Transverse colon (tissue), 4 donors: Measurements from ENCODE around the gene SH3BGR. TPM values are rescaled to one million over a fixed set of nuclear protein-coding genes. Genes with fewer than 3 reads are reported as not detected.
"Not testable (repeated sequence)": the region's sequence is repeated elsewhere in the genome, so short reads cannot be mapped to it uniquely, and the experiment has no call there.

ENCODE experiments used
- DNase-seq: peaks from one replicate; pipeline ENCODE4 v3.0.0-alpha.2; 2019
- H3K27ac ChIP-seq, 4 donors: fragments of 200-600 bp; sonication (generic); 2 replicates each; pipeline ENCODE4 v1.5.1; 2016 to 2018; ENCODE audit warnings: inconsistent platforms in 4 of 4
- H3K27me3 ChIP-seq: fragments of 200-600 bp; sonication (generic); 2 replicates; pipeline ENCODE4 v1.5.1; 2017; ENCODE audit warnings: inconsistent platforms
- H3K36me3 ChIP-seq, 4 donors: fragments of 200-600 bp; sonication (generic); 2 replicates each; pipeline ENCODE4 v1.5.1; 2017 to 2019; ENCODE audit warnings: inconsistent platforms in 4 of 4
- H3K4me1 ChIP-seq, 4 donors: fragments of 200-600 bp; sonication (generic); 2 replicates each; pipeline ENCODE4 v1.5.1; 2017 to 2020; ENCODE audit warnings: inconsistent platforms in 4 of 4
- H3K4me3 ChIP-seq, 4 donors: fragments of 200-600 bp; sonication (generic); 1 replicate in 1 of 4; 2 replicates in 3 of 4; pipeline versions ENCODE4 v1.5.1 to v1.6.1; 2017 to 2019; ENCODE audit warnings: inconsistent platforms in 4 of 4
- H3K9me3 ChIP-seq, 2 donors: fragments of 200-600 bp; sonication (generic); 2 replicates each; pipeline ENCODE4 v1.5.1; 2017 to 2019; ENCODE audit warnings: inconsistent platforms in 2 of 2
- EP300 ChIP-seq: sonication (generic); formaldehyde crosslinking; IDR thresholded peaks from one replicate; pipeline ENCODE4 v1.6.1; 2017; ENCODE audit warnings: antibody characterized with exemption, low read depth
- POLR2A ChIP-seq: fragments of 450-650 bp; IDR thresholded peaks from one replicate; pipeline ENCODE4 v1.6.1; 2016; ENCODE audit warnings: antibody characterized with exemption, mild to moderate bottlenecking, moderate library complexity
- POLR2AphosphoS5 ChIP-seq, 3 donors: sonication (generic); formaldehyde crosslinking; IDR thresholded peaks; one replicate each; pipeline ENCODE4 v1.6.1; 2016; ENCODE audit warnings: antibody characterized with exemption in 3 of 3
- WGBS, 2 donors: methylation state at CpG; one replicate each; pipeline ENCODE4 v1.1.5; 2018; ENCODE audit warnings: low coverage in 1 of 2; 5-methylcytosine and 5-hydroxymethylcytosine counted together
- in situ Hi-C, 4 donors: fragments of 200-750 bp; cut with MboI; loops; one replicate each; pipeline versions ENCODE4 v1.15.0 to v1.15.1; 2017; ENCODE audit warnings: low sequenced_read_pairs in 3 of 4, low pct_ligation_motif_present in 1 of 4, low pct_unique_long_range_greater_than_20kb in 1 of 4
- intact Hi-C: fragments of 100-400 bp; cut with DNase I; formaldehyde crosslinking; loops from one replicate; pipeline ENCODE4 v1.15.1; 2023; ENCODE audit warnings: low total_unique reads
- total RNA-seq, 4 donors: library from RNA; depleted of rRNA; stranded (reverse); fragments of >200 nt; gene quantifications; one replicate each; pipeline ENCODE4 v1.1.0, GENCODE V29; 2016
- TF ChIP-seq, protein P1 (sequence below), 5 experiments: fragments of 200-600 bp in 3 of 5; fragments of 450-650 bp in 2 of 5; sonication (generic) in 3 of 5; IDR thresholded peaks; 1 replicate in 2 of 5; 2 replicates in 3 of 5; pipeline ENCODE4 v1.5.1; 2016 to 2017; ENCODE audit warnings: antibody characterized with exemption in 5 of 5, inconsistent platforms in 3 of 5, mild to moderate bottlenecking in 2 of 5, moderate library complexity in 1 of 5

Gene SH3BGR
- total RNA-seq = 10 to 100 TPM in 1 of 4 donors, 1 to 10 TPM in 3; 3.7 to 15.7 (median 7.9) TPM

DNA sequence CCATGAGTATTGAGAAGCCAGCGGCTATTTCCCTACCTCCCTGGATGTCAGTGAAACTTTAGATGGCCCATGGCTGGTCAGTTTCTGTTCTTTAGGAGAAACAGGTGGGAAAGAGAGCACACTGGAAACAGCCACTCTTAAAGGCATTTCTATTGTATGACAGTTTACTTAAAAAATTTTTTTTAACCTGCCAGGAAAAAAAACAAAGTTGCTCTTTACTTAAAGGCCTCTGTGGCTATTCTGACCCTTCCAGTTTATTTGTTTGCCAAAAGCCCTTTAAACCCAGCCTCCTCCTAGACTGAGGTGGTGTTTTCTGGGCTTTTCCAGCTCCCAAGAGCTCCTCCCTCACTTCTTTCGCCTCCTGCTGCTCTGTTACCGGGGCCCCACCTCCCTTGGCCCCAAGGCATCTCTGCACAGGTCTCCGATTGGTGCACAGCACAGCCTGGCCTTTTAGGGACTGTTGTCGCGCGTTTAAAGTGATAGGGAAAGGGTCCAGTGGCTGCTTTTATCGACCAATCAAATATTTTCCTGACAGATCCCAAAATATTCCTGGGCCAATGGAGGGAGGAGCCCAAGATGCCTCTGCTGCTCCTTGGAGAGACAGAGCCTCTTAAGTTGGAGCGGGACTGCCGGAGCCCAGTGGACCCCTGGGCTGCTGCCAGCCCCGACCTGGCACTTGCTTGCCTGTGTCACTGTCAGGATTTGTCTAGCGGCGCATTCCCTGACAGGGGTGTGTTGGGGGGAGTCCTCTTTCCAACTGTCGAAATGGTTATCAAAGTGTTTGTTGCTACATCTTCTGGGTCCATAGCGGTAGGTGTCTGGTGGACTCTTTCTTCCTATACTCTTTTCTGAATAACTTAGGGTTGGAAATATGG, at the start of gene SH3BGR:
TSS of gene SH3BGR (plus strand) at position 639 of the 875 bp plus-strand sequence. CDS start at position 766, 127 bp downstream.
- no peak for TF ChIP-seq POLR2AphosphoS5 (IDR thresholded peaks at IDR 0.05)
- TF ChIP-seq EP300 = no peak
- TF ChIP-seq, protein P1, sequence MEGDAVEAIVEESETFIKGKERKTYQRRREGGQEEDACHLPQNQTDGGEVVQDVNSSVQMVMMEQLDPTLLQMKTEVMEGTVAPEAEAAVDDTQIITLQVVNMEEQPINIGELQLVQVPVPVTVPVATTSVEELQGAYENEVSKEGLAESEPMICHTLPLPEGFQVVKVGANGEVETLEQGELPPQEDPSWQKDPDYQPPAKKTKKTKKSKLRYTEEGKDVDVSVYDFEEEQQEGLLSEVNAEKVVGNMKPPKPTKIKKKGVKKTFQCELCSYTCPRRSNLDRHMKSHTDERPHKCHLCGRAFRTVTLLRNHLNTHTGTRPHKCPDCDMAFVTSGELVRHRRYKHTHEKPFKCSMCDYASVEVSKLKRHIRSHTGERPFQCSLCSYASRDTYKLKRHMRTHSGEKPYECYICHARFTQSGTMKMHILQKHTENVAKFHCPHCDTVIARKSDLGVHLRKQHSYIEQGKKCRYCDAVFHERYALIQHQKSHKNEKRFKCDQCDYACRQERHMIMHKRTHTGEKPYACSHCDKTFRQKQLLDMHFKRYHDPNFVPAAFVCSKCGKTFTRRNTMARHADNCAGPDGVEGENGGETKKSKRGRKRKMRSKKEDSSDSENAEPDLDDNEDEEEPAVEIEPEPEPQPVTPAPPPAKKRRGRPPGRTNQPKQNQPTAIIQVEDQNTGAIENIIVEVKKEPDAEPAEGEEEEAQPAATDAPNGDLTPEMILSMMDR (IDR thresholded peaks at IDR 0.05) = no peak
- TF ChIP-seq POLR2A = no peak
- in situ Hi-C loops (no loop called here), intact Hi-C loops (no loop called here)
- Histone ChIP-seq H3K27ac (peak within 1 kb of the TSS; percentile 44 to 72 (median 54)), H3K4me3 (peak within 1 kb of the TSS in 2 of 4 donors; percentile 3 to 29), H3K9me3 (no peaks in the 10 kb centered on the region), H3K27me3 (no peaks in the 10 kb centered on the region), H3K4me1 (peaks cover 0 to 6% (median 0%) of the 10 kb centered on the region in 4 donors), H3K36me3 (no peaks in the 10 kb centered on the region)
- DNase-seq = no peak
- WGBS, 2 donors = 59 to 83% methylated on average over 5 to 14 of the region's 15 CpGs

- Histone ChIP-seq H3K9me3 (no peaks in the 10 kb centered on the region), H3K27me3 (no peaks in the 10 kb centered on the region), H3K4me1 (no peaks in the 10 kb centered on the region), H3K36me3 (peaks cover 0 to 11% (median 0%) of the 10 kb centered on the region in 4 donors), H3K4me3 (no peak overlapping the region), H3K27ac (no peak overlapping the region)
- no peak for TF ChIP-seq EP300
- TF ChIP-seq POLR2A = no peak
- no peak for TF ChIP-seq POLR2AphosphoS5 (IDR thresholded peaks at IDR 0.05)
- TF ChIP-seq, protein P1 (IDR thresholded peaks at IDR 0.05) = no peak
- DNase-seq = no peak
- WGBS, 2 donors = 90 to 100% methylated on average over 1 to 2 of the region's 2 CpGs
- in situ Hi-C loops = no loop called here
- intact Hi-C loops = no loop called here
Observed at GRCh38 chr21:39406065-39406464, 45.7 kb upstream of the SH3BGR start.

- intact Hi-C loops, H3K27me3 ChIP-seq, DNase-seq, H3K36me3 ChIP-seq, H3K4me1 ChIP-seq, H3K27ac ChIP-seq, H3K9me3 ChIP-seq, H3K4me3 ChIP-seq, in situ Hi-C loops: not testable (repeated sequence)
- 89 to 100% methylated on average over 1 to 5 of the region's 5 CpGs for WGBS, 2 donors
Observed at GRCh38 chr21:39419204-39419603, 32.6 kb upstream of the SH3BGR start.

GRCh38 chr21:39422527-39423241, 29.1 kb upstream of the SH3BGR start:
- TF ChIP-seq POLR2AphosphoS5 (IDR thresholded peaks at IDR 0.05) = no peak
- no peak for TF ChIP-seq POLR2A
- no peak for TF ChIP-seq EP300
- TF ChIP-seq, protein P1 (IDR thresholded peaks at IDR 0.05) = no peak
- Histone ChIP-seq H3K27me3 (no peaks in the 10 kb centered on the region), H3K4me3 (no peak overlapping the region), H3K9me3 (no peaks in the 10 kb centered on the region), H3K27ac (no peak overlapping the region), H3K36me3 (no peaks in the 10 kb centered on the region), H3K4me1 (no peaks in the 10 kb centered on the region)
- intact Hi-C loops (no loop called here), in situ Hi-C loops (no loop called here)
- WGBS, 2 donors = 57 to 67% methylated on average over 5 of the region's 5 CpGs
- no peak for DNase-seq
